LNCAP (cell line): ENCODE results near the gene CTNNA1.

ENCODE experiments used
- CTCF ChIP-seq: fragments of 450-650 bp; IDR thresholded peaks from 2 replicates; pipeline ENCODE4 v1.5.1; 2017; ENCODE audit warnings: mild to moderate bottlenecking

CTNNA1 gene

GRCh38 chr5:138711087-138711486 is 42.1 kb upstream of the CTNNA1 start:
- TF ChIP-seq CTCF, result no peak

GRCh38 chr5:138711811-138712210 is 41.4 kb upstream of the CTNNA1 start:
- no peak for TF ChIP-seq CTCF

GRCh38 chr5:138712324-138712723 is 40.9 kb upstream of the CTNNA1 start:
- no peak for TF ChIP-seq CTCF

GRCh38 chr5:138712791-138713190 is 40.4 kb upstream of the CTNNA1 start:
- no peak for TF ChIP-seq CTCF

GRCh38 chr5:138713247-138713646 is 40.0 kb upstream of the CTNNA1 start:
- no peak for TF ChIP-seq CTCF

GRCh38 chr5:138714694-138715093 is 38.5 kb upstream of the CTNNA1 start:
- TF ChIP-seq CTCF, result no peak

- no peak for TF ChIP-seq CTCF
Observed at GRCh38 chr5:138716456-138716924, 36.7 kb upstream of the CTNNA1 start.

GRCh38 chr5:138717399-138717798 is 35.8 kb upstream of the CTNNA1 start:
- TF ChIP-seq CTCF, result no peak
